HG02840 (cell line): ENCODE results near the gene FAM20C.
"Not testable (repeated sequence)": the region's sequence is repeated elsewhere in the genome, so short reads cannot be mapped to it uniquely, and the experiment has no call there.

Experiments used
- ATAC-seq: cut with Tn5 transposase; IDR thresholded peaks from one replicate; pipeline ENCODE4 v1.9.1; 2021; ENCODE audit warnings: mild to moderate bottlenecking, moderate library complexity, moderate number of reproducible peaks; ENCODE audit not compliant: unreplicated experiment, low FRiP score

Gene FAM20C

DNA sequence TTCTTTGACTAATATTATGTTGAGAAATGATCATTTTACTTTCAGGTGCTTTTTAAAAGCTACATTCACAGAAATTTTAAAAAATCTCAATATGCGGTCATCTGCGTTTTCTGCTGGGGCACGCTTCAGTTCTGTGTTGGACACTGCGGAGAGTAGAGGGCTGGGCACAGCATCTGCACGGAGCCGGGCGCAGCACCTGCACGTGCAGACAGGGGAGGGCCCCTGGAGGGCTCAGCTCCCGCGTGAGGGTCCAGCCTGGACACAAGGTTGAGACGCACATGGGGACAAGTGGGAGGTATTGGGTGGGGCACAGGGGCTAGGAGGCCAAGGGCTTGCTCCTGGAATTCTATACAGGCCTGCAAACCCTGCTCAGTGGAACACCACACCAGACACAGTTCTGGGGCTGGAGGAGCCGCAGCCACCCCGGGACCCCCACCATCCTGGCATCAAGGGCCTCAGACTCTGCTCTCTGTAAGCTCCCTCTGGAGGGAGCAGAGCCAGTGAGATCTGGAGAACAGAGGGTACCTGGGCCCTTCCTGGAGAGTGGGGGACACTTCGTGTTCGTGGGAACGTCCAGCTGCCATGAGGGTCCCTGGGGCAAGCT is 20.4 kb upstream of the FAM20C start:
- no peak for ATAC-seq

DNA sequence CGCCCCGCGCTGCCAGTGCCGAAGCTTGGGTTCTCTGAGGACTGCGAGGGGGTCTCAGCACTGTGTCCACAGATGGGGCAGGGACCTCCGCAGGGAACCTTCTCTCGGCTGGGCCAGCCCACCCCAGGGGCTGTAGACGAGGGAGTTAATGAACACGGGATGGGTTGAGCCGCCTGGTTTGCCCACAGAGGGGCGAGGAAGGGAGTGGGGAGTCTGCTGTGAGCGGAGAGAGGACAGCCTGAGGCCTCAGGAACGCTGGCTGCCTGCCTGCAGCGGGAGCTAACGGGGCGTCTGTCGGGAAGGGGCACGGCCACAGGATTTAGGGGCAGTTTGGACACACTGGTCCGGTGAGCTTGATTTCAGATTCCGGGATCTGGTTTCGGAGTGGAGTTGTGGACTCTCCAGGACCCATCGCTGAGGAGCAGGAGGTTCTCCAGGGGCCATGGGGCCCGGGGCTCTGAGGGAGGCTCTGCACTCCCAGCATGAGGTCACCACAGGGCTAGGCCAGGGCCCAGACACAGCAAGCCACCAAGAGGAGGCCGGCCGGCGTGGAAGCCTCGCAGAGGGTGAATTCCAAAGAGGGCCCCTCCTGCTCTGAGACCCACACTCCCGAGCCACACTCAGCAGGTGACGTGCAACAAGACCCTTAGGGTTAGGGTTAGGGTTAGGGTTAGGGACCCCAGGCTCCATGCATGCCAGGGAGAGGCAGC is 19.0 kb upstream of the FAM20C start:
- ATAC-seq = no peak

DNA sequence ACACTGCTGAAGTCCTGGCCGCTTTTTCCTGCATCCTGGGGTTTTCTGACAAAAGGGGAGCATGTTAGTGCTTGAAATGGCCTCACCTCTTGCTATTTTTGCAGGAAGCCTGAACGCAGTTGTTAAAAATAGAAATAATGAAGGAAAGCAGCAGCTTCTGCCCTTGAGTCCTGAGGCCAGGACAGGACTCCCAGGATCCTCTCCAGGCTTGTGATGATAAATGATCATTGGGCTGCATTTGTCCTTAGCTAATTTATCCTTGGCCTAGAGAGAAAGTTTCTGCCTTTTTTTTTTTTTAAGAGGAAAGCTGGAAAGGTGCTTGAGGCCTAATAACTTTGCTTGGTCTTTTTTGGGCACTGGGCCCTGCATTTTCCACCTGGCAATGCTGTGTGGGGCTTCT is 17.7 kb upstream of the FAM20C start:
- ATAC-seq = no peak

DNA sequence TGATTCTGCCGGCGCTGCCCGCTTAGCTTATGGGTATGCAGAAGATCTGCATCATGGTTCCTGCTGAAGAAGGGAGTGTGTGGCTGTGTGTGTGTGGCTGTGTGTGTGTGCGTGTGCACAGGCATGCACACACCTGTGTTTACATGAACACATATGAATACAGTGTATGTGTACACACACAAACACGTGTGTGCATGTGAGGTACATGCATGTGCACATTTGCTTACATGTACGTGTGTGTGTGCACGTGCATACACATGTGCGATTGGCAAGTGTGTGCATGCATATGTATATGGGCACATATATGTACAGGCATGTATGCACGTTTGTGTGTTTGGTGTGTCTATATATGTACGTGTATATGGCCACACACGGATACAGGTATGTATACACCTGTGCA is 16.4 kb upstream of the FAM20C start:
- no peak for ATAC-seq

DNA sequence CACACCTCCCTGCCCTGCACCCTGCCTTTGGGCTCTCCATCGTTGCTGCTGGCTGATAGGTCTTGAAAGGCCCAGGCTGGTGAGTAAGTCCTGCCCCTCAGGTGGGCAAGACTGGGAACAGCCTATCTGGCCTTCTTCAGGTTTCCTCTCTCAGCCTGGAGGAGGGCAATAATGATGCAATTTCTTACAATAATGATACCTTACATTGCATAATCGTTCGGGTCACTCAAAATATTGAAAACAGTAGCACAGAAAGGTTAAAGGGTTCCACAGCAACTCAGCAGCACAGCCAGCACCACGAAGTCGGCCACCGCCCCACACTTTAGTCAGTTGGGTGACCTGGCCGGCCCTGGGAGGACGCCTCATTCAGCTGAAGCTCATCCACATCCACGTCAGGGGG is 16.0 kb upstream of the FAM20C start:
- ATAC-seq = no peak

DNA sequence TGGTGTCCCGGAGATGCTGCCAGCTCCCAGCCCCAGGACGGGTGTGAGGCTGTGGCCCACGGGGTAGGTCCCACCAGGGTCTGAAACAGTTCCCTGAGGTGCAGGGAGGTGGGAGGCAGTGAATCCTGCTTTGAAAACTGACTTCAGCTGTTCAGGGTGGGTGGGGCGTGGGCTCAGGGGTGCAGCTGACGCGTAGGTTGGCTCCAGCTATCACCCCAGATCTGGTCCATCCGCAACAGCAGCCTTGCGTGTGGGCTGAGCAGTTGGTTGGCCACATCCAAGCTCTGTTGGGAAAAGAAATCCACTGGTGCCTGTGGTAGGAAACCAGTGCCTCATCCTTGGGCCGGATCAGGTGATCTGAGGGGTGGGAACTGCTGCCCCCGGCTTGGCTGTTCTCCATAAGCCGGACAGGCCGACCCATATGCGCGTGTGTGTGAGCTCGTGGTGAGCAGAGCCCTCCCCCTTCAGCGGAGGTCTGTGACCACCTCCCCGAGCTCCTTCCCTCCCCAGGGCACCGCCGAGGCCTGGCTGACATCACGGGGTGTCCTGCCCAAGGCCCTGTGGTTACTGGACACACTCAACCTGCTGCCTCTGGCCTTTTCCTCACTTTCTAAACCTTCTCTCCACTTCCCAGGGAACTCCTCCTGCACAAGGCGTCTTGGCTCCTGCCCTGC is 15.4 kb upstream of the FAM20C start:
- ATAC-seq = no peak

GRCh38 chr7:178444-178843 is 13.9 kb upstream of the FAM20C start:
- ATAC-seq = no peak

- no peak for ATAC-seq
Measured at GRCh38 chr7:179209-179681, 13.1 kb upstream of the FAM20C start.

DNA sequence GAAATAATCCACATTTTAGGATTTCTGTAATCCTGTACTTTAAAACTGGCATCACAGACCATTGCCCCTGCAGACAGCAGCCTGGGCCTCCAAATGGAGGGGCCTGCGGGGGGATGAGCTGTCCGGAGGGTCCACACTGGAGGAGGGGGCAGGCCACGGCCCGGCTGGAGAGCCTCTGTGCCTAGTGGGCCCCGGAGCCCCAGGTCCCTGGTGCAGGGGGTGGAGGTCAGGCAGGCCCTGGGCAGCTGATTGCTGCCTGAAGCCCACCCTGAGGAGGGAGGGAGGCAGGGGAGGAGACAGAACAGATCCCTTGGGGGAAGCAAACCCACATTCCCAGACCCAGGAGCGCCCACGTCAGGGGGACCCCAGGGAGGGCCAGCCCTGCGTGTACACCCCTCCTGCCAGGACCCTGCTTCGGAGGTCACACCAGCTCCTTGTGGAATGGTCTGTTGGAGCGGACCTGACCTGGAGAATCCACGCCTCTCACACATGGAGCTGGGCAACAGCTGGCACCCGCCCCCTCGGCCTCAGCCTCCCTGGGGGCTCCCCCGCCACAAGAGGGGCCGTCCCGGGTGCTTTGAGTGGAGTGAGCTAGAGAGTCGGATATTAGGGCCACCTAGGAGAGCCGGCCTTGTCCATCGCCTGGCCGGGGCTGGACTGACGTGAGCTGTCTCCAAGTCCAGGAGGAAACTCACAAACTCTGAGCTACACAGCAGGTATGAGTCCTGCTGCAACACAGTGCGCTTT is 12.2 kb upstream of the FAM20C start:
- ATAC-seq = no peak

DNA sequence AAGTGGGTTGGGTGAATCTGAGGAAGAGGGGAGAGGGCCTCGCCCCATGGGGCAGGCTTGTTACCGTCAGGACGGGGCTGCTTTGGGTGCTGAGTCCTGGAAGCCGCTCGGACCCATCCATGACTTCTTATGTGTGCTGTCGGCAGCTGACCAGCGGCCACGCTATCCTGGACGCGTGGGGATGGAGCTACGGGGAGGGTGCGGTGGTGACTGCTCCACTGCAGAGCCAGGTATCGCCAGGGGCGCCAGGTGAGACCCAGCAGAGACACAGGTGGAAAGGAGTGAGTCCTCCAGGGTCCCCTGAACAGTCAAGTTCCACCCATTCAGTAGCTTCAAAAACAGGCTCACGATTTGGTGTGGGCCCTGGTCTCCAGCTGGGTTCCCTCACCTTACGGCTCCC is 10.6 kb upstream of the FAM20C start:
- no peak for ATAC-seq

DNA sequence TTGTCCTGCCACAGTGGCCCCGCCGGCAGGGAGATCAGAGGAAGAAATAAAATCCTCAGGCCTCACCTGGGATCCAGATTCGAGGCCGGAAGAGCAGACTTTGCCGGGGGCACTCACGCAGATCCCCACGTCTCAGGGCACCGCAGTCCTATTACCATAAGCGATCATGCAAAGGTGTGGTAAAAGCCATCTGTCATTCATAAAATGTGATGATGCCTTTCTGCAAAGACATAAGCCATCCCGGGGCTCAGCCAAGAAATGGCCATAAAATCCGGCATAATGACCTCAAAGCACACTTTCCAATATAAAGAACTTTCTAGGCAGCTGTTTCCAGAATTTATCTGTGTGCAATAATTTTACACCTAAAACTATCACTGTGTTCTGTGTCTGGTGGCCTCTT is 9.9 kb upstream of the FAM20C start:
- not testable (repeated sequence) for ATAC-seq

DNA sequence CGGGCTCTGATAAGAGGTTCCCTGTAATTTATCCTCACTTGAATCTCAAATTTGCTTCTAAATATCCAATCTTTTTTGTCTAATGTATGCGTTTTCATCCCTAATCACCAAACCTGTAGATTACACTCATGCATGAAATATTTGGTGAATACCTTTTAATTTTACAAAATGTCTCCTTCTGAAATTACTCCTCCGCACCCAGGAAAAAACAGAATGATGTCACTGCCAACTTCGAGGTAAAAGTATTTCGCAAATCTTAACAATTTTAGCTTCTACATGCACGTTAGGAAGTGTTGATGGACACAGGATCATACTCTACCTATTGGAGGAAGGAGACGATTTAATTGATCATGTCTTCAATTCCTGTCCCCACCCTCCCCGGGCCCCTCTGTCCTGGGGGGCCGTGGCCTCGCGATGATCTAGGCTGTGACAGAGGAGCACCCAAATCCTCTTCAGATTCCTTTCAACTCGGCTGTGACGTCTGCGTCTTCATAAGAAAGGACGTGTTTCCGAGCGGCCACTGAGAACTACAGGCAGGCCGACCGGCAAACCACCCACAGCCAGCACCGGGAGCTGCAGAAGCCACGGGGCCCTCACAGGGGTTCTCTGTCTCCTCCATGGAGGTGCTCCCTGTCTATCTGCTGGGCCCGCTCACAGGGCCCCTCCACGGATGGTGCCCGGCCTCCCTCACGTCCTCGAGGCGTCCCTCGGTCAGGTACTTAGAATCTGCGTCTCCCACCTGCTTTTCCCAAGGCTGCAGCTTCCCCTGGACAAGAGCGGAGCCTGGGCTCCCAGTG is 8.7 kb upstream of the FAM20C start:
- ATAC-seq = no peak

- ATAC-seq = no peak
Measured at GRCh38 chr7:184294-185264, 7.8 kb upstream of the FAM20C start.

DNA sequence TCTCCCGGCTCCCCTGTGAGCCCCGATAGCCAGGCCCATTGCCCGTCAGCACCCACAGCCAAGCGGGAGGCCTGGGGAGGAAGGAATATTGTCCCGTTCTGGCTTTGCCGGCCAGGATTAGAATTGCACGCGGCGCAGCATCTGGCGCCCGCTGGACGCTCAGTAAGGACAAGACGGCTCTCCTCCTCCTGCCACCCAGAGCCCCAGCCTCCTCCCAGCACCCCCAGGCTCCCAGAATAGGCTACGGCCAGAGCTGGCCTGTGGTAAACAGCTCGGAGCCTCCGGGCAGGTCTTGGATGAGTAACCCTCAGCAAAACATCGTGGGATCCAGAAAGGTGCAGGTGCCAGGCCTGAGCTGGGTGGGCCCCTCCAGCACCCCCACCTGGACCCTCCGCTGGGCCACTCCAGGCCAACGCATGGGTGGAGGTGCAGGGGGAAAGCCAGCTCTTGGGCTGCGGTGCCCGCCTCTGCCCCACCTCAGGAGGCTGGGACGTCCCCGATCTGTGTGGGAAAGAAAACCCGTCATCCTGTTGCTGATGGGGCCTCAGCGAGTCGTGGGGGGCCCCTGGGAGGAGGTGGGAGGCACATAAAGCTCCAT is 5.8 kb upstream of the FAM20C start:
- no peak for ATAC-seq

DNA sequence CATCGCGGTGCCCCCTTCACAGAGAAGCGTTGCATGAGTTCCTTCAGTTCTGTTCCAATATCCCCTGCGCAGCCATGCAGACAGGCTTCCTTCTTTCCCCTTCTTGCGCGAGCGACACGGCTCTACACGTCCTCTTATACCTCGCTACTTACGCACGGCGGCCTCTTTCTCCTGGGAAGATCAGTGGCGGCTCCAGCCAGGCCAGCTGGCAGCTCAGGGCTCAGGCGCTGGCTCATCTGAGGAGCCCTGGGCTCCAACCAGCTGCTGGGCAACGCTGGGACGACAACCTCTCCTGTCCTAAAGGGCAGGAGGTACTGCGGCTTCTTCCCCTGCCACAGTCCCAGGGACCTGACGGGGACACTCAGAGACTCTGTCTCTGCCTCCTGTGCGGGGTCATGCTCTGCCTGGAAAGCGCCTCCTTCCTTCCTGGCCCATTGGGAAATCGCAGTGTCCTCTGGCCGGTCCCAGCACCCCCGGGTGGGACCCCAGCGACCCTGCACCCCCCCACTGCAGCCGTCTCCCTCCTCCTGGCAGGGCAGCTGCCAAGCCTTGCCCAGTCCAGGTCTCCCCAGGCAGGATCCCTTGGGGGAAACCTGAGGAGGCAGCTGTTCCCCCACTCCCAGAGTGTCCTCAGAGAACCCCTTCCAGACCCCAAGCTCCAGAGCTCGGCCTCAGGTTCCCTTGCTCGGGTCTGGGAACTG is 5.0 kb upstream of the FAM20C start:
- ATAC-seq = no peak

DNA sequence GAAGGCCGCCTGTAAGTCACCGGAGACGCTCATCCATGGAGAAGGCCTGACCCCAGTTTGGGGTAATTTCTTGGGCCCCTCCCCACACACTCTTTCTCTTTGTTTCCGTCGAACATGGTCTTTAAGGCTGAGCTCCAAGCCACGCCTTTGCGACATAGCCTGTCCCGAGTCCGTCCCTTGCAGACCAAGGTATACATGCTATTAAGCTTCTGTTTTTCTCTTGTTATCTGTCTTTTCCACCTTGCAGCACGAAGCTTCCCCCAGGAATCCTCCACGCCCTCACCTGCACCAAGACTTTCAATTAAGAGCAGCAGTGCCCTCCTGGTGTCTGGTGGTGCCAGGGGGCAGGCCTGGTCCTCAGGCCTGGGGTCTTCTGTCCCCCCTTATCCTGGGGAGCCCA is 4.2 kb upstream of the FAM20C start:
- no peak for ATAC-seq

DNA sequence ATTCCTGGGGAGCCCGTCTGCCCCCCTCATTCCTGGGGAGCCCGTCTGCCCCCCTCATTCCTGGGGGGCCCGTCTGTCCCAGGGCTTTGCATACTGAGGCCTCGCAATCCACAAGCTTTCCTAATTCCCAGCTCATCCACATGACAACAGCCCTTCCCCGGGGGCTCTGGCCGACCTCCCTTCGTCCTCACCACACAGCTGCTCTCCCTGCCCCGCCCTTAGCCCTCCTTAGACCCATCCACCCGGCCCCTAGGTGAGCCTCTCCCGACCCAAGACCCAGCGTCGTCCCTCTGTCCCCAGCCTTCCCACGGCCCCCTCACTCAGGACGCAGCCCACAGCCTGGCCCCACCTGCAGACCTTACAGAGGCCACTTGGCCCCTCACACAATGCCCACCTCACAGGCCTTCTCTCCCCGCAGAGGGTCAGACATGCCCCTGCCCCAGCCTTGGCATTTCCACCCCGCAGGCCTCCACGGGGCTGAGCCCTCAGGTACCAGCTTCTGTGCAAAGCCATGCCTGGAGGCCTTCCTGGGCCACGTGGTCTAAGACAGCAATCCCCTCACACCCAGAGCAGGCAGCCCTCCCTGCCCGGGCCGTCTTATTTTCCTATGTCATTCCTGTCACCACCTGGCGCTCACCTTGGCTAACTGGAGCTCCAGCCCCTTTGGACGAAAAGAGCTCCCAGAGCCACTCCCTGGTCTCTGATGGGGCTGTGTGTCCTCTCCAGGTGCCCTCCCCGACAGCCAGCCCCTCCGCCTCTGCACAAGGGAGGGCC is 3.5 kb upstream of the FAM20C start:
- no peak for ATAC-seq
